ENCODE measurements around the gene GDI2. TPM values are rescaled to one million over a fixed set of nuclear protein-coding genes. Genes with fewer than 3 reads are reported as not detected.

The GDI2 gene
- total and polyA plus RNA-seq, 9 of the 15 experiments (the other 6 are each of a cell fraction or from before 2014, with no cell fraction given): 262 to 424 (median 287) TPM

DNA sequence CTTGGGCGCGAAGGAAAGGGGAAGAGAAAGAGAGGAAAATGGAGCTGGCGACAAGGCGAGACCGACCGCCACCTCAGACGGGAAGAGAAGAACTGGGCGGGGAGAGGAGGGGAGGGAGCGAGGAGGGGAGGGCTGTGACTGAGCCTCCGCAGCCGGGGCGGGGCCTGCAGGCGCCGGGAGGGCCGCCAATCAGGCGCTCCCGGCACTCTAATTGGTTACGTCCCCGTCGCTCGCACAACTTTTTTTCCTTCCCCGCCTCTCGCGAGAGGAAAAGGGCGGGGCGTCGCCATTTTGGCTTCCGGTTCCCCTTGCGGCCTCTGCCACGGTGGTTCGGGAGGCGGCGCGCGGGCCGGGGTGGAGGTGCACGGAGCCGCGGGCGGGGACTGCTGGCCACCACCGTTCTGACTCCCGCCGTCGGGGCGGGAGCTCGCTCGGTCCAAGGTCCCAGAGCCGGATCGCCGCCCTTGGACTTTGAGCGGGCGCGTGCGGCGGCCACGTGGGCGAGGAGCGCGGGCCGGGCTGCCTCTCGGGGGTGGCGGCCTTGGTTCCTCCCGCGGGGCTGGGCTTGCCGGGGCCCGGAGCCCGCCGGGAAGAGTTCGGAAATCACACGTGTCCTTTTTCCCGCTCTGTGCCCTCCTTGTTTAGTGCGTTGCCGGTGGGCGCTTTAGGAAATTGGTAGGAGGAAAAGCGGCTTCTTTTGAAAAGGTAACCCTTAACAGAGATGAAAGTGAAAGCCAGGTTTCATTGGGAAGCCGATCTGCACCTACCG, at the start of gene GDI2 (continued):
- no peak for TF ChIP-seq SFPQ (IDR thresholded peaks at IDR 0.05; ENCODE audit: low read depth, low read length)
- no peak for TF ChIP-seq THRA (IDR thresholded peaks at IDR 0.05)
- TF ChIP-seq SETDB1 (IDR thresholded peaks at IDR 0.05; ENCODE audit: low read length): no peak
- TF ChIP-seq, protein P1, sequence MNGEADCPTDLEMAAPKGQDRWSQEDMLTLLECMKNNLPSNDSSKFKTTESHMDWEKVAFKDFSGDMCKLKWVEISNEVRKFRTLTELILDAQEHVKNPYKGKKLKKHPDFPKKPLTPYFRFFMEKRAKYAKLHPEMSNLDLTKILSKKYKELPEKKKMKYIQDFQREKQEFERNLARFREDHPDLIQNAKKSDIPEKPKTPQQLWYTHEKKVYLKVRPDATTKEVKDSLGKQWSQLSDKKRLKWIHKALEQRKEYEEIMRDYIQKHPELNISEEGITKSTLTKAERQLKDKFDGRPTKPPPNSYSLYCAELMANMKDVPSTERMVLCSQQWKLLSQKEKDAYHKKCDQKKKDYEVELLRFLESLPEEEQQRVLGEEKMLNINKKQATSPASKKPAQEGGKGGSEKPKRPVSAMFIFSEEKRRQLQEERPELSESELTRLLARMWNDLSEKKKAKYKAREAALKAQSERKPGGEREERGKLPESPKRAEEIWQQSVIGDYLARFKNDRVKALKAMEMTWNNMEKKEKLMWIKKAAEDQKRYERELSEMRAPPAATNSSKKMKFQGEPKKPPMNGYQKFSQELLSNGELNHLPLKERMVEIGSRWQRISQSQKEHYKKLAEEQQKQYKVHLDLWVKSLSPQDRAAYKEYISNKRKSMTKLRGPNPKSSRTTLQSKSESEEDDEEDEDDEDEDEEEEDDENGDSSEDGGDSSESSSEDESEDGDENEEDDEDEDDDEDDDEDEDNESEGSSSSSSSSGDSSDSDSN (IDR thresholded peaks at IDR 0.05; ENCODE audit: borderline replicate concordance in 1 of 2, low read depth in 2 of 2, low read length in 2 of 2): peak; percentile 18 to 66; a peak in 2 of 4 replicates
- TF ChIP-seq FOSL1 (tag; conservative IDR thresholded peaks at IDR 0.05): no peak
- no peak for TF ChIP-seq ATF1 (CRISPR knock-in tag; IDR thresholded peaks at IDR 0.05)
- peak; percentile 77 for TF ChIP-seq ATF1 (tag; IDR thresholded peaks at IDR 0.05)
- TF ChIP-seq KDM1A (IDR thresholded peaks at IDR 0.05): no peak
- TF ChIP-seq PCBP1 (IDR thresholded peaks at IDR 0.05; ENCODE audit: low read depth, low read length, poor library complexity, severe bottlenecking): no peak
- TF ChIP-seq, protein P2, sequence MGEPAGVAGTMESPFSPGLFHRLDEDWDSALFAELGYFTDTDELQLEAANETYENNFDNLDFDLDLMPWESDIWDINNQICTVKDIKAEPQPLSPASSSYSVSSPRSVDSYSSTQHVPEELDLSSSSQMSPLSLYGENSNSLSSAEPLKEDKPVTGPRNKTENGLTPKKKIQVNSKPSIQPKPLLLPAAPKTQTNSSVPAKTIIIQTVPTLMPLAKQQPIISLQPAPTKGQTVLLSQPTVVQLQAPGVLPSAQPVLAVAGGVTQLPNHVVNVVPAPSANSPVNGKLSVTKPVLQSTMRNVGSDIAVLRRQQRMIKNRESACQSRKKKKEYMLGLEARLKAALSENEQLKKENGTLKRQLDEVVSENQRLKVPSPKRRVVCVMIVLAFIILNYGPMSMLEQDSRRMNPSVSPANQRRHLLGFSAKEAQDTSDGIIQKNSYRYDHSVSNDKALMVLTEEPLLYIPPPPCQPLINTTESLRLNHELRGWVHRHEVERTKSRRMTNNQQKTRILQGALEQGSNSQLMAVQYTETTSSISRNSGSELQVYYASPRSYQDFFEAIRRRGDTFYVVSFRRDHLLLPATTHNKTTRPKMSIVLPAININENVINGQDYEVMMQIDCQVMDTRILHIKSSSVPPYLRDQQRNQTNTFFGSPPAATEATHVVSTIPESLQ (CRISPR knock-in tag; IDR thresholded peaks at IDR 0.05): no peak
- TF ChIP-seq, protein P3, sequence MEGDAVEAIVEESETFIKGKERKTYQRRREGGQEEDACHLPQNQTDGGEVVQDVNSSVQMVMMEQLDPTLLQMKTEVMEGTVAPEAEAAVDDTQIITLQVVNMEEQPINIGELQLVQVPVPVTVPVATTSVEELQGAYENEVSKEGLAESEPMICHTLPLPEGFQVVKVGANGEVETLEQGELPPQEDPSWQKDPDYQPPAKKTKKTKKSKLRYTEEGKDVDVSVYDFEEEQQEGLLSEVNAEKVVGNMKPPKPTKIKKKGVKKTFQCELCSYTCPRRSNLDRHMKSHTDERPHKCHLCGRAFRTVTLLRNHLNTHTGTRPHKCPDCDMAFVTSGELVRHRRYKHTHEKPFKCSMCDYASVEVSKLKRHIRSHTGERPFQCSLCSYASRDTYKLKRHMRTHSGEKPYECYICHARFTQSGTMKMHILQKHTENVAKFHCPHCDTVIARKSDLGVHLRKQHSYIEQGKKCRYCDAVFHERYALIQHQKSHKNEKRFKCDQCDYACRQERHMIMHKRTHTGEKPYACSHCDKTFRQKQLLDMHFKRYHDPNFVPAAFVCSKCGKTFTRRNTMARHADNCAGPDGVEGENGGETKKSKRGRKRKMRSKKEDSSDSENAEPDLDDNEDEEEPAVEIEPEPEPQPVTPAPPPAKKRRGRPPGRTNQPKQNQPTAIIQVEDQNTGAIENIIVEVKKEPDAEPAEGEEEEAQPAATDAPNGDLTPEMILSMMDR (IDR thresholded peaks at IDR 0.05 in 2 of 3, conservative IDR thresholded peaks at IDR 0.05 in 1 of 3; ENCODE audit: insufficient read depth in 2 of 3, low read depth in 1 of 3, low read length in 3 of 3): peak in 2 of 3 experiments; percentile 10 to 17; a peak in 2 of 6 replicates
- TF ChIP-seq L3MBTL2 (IDR thresholded peaks at IDR 0.05): peak; percentile 100
- TF ChIP-seq TEAD4 (IDR thresholded peaks at IDR 0.05; ENCODE audit: low read length): peak; percentile 6; the same call in 1 of the 2 replicates
- TF ChIP-seq TEAD4 (CRISPR knock-in tag; IDR thresholded peaks at IDR 0.05; ENCODE audit: borderline replicate concordance): no peak
- no peak for TF ChIP-seq ZBED1 (IDR thresholded peaks at IDR 0.05)
- no peak for TF ChIP-seq ZSCAN29 (IDR thresholded peaks at IDR 0.05)
- peak; percentile 56 to 69; a peak in 3 of 4 replicates for TF ChIP-seq NRF1 (conservative IDR thresholded peaks at IDR 0.05 in 1 of 2, IDR thresholded peaks at IDR 0.05 in 1 of 2)
- TF ChIP-seq CBFA2T3 (IDR thresholded peaks at IDR 0.05): no peak

Measured in K562 (cell line).